ENCODE results near the gene SAPCD1.
"Not testable (repeated sequence)": the region's sequence is repeated elsewhere in the genome, so short reads cannot be mapped to it uniquely, and the experiment has no call there.

SAPCD1 gene

DNA sequence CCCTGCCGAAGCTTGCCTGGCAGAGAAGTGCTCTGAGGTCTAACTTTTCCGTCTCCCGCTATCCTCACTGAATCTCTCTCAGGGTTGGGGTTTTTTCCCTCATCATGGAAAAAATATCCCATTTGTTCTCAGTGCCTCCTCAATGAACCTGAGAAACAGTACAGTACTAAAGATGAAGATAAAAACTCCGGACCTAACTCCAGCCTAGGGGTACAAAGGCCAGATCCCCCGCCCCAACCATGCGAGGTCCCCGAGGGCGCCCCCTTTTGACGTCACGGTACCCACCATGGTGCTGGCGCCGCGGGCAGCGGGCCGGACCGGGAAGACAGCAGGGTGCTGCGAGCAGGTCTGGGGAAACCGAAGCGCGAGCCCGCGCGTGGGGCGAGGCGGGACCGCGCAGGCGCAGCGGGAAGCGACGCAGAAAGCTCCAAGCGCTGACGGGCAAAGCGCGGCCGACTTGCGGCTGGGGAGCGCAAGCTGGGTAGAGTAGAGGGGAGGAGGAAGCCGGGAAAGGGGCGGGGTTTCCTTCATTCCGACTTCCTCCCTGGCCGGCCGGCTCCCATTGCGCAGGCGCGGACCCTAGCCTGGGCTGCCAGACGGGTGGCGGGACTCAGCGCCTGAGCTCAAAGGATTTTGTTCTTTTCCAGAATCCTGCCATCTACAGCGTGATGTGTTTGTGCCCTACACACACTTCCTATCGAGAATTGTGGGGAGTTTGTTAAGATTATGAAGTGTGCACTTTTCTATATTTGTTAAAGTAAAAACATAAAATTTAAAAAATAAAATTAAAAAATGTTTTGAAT lies 44.2 kb downstream of the SAPCD1 start, which contains the start of gene LSM2:
Gene LSM2, minus strand, starts transcription at position 497 of the 803 bp plus-strand sequence. Its CDS starts 209 bp downstream, at position 288.
- TF ChIP-seq, protein P1, sequence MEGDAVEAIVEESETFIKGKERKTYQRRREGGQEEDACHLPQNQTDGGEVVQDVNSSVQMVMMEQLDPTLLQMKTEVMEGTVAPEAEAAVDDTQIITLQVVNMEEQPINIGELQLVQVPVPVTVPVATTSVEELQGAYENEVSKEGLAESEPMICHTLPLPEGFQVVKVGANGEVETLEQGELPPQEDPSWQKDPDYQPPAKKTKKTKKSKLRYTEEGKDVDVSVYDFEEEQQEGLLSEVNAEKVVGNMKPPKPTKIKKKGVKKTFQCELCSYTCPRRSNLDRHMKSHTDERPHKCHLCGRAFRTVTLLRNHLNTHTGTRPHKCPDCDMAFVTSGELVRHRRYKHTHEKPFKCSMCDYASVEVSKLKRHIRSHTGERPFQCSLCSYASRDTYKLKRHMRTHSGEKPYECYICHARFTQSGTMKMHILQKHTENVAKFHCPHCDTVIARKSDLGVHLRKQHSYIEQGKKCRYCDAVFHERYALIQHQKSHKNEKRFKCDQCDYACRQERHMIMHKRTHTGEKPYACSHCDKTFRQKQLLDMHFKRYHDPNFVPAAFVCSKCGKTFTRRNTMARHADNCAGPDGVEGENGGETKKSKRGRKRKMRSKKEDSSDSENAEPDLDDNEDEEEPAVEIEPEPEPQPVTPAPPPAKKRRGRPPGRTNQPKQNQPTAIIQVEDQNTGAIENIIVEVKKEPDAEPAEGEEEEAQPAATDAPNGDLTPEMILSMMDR (conservative IDR thresholded peaks at IDR 0.05; ENCODE audit: low read depth, low read length) = peak; percentile 1
- peak within 1 kb of the TSS; percentile 85 for H3K4me3 ChIP-seq (ENCODE audit: low read depth, low read length)
- DNase-seq (ENCODE audit: low read depth) = peak; percentile 98

DNA sequence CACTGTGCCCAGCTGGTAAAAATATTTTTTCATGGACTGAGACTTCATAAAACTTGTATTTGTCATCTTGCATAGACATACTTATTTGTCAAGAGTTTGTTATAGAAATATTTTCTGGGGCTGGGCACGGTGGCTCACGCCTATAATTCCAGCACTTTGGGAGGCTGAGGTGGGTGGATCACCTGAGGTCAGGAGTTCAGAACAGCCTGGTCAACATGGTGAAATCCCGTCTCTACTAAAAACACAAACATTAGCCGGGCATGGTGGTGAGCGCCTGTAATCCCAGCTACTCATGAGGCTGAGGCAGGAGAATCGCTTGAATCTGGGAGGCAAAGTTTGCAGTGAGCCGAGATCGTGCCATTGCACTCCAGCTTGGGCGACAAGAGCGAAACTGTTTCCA lies 46.1 kb downstream of the SAPCD1 start:
- not testable (repeated sequence) for DNase-seq (ENCODE audit: low read depth); H3K4me3 ChIP-seq (ENCODE audit: low read depth, low read length)

DNA sequence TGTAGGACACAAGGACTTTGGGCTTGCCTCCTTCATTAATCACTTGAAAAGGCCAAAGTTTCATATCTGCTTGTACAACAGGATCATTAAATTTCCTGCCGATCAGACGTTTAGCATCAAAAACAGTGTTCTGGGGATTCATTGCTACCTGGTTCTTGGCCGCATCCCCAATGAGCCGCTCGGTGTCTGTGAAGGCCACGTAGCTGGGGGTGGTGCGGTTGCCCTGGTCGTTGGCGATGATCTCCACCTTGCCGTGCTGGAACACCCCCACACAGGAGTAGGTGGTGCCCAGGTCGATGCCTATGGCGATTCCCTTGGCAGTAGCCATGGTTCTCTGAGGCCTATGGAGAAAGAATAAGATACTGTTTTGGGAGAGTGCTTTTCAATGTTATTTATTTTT lies 49.2 kb downstream of the SAPCD1 start:
- no peak for DNase-seq (ENCODE audit: low read depth)
- no peak overlapping the region for H3K4me3 ChIP-seq (ENCODE audit: low read depth, low read length)
- TF ChIP-seq, protein P1 (conservative IDR thresholded peaks at IDR 0.05; ENCODE audit: low read depth, low read length) = no peak

GRCh38 chr6:31813465-31813849 lies 51.0 kb downstream of the SAPCD1 start:
- no peak for DNase-seq (ENCODE audit: low read depth)
- TF ChIP-seq, protein P1 (conservative IDR thresholded peaks at IDR 0.05; ENCODE audit: low read depth, low read length) = no peak
- no peak overlapping the region for H3K4me3 ChIP-seq (ENCODE audit: low read depth, low read length)
